ENCODE measurements around the gene PIH1D1.
"Not testable (repeated sequence)": the region's sequence is repeated elsewhere in the genome, so short reads cannot be mapped to it uniquely, and the experiment has no call there.

The PIH1D1 gene

GRCh38 chr19:49456326-49456725 lies 4.7 kb upstream of the PIH1D1 start:
- in situ Hi-C loops (cut with MboI; ENCODE audit: low sequenced_read_pairs), result no loop called here

GRCh38 chr19:49455773-49456172 lies 4.2 kb upstream of the PIH1D1 start:
- in situ Hi-C loops (cut with MboI; ENCODE audit: low sequenced_read_pairs), result no loop called here

DNA sequence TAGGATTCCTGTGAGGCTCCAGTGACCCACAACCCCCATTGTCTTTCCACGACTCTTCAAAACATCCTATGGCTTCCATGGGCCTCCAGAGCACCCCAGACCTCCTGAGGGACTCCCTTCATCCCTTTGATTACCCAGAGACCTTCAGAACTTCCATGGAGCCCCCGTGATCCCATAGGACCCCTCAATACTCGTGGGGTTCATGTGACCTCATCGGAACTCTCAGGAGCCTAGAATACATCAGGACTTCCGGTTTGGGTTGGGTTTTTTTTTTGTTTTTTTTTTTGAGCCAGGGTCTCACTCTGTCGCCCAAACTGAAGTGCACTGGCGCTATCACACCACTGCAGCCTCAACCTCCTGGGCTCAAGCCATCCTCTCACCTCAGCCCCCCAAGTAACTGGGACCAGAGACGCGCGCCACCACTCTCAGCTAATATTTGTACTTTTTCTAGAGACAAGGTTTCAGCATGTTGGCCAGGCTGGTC lies 2.2 kb upstream of the PIH1D1 start:
- in situ Hi-C loops (cut with MboI; ENCODE audit: low sequenced_read_pairs), result no loop called here

GRCh38 chr19:49453013-49453756 lies 1.6 kb upstream of the PIH1D1 start, which contains the start of gene ALDH16A1:
Gene ALDH16A1 (plus strand): TSS chr19:49453225. CDS start chr19:49453332, 107 bp downstream.
- in situ Hi-C loops (cut with MboI; ENCODE audit: low sequenced_read_pairs), result no loop called here

DNA sequence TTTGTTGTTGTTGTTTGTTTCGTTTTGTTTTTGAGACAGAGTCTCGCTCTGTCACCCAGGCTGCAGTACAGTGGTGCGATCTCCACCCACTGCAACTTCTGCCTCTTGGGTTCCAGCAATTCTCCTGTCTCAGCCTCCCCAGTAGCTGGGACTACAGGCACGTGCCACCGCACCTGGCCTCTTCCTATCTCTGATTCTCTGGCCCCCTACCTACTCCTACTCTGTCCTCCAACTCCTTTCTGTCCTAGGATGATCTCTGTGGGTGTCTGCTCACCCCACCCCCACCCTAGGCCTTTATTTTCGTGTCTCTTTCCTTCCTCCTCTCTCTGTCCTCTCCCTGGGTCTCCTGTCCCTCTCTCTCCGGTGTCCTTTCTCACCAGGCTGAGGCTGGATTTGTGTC lies 1.2 kb downstream of the PIH1D1 start:
- in situ Hi-C loops (cut with MboI; ENCODE audit: low sequenced_read_pairs), result no loop called here

GRCh38 chr19:49448432-49448786 lies 3.2 kb downstream of the PIH1D1 start:
- in situ Hi-C loops (cut with MboI; ENCODE audit: low sequenced_read_pairs), result no loop called here

DNA sequence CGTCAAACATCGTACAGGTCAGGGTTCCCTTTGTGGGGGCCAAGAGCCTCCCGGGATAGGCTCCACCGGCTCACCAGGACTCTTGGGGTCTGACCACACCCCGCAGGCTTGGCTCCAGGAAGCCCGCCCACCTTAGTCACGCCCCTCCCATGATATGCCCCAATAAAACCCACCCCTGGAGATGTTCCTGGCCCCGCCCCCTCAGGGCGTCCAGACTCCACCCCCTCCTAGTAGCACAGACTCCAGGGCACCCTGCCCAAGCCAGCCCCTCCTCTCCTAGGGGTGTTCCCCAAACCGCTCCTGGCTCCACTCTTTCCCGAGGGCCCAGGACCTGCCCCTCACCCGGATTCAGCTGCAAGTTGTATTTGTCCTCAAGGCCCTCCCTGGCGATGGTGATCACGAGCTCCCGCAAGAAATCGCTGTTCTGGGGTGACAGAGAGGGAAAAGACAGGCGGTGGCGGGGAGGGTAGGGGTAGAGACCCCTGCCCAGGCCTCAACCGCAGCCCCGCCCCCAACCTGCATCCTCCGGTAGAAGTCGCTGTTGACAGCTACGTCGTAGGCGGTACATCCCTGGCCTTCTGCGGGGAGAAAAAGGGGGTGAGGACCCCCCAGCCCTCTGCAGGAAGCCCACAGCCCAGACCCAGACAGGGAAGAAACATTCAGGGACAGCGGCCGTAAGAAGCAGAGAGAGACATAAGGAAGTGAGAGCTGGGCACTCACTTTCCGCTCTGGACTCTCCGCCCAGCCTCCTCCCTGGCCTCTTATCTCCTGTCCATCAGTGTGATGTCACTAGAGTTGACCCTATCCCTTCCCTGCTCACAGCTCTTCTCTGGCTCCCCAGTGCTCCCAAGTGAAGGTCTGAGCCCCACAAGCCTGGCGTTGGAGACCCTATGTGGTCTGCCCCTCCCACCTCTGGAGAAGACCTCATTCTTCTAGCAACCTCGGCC lies 3.9 kb downstream of the PIH1D1 start:
- in situ Hi-C loops (cut with MboI; ENCODE audit: low sequenced_read_pairs), result no loop called here

DNA sequence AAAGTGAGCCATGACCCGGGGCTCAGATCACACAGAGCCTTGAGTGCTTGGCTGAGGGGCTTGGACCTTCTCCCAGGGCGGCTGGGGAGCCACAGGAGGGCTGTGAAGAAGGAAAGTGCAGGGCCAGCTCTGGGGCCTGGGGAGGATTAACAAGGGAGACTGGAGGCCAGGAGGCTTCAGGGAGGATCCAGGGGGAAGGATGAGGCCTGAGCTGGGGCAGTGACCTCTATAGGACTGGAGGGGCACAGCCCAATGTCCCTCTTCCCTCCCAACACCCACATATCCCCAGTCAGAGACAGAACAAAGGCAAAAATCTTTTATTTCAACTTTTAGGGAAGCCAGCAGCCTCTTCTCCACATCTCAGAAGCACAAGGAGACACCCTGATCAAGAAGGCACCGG lies 5.6 kb downstream of the PIH1D1 start:
- in situ Hi-C loops (cut with MboI; ENCODE audit: low sequenced_read_pairs), result no loop called here

- in situ Hi-C loops (cut with MboI; ENCODE audit: low sequenced_read_pairs), result not testable (repeated sequence)
These were observed 7.4 kb downstream of the PIH1D1 start for GRCh38 chr19:49444100-49444700.

DNA sequence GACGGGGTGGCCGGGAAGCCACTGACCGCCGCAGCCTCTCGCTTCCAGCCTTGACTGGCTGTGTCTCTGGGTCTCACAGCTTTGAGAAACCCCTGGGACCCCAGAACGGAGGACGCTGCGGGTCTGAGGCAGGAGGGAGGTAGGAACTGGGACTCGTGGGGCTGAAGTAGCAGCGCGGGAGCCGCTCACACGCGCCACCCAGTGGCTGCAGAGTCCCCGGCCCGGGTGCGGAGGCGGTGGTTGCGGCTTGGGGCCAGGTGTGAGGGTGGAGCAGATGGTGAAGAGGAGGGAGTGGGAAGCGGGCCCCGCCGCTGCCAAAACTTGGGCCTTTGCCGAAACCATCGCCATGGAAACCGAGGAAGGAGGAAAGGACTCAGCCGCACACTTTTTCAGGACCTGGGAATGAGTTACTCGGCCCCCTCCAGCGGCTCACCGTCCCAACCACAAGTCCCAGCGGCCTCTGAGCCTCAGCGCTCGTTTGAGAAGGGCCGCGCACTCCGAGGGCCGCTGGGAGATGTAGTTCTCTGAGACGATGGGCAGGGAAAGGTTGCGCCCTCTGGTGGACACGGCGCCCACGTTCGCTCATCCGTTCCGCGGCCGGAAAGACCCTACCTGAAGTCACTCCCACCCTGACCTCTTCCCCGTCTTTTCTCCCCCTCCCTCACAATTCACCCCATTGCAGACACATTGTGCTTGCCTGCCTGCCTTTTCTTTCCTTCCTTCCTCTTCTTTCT lies 8.1 kb downstream of the PIH1D1 start:
- in situ Hi-C loops (cut with MboI; ENCODE audit: low sequenced_read_pairs), result no loop called here

GRCh38 chr19:49442771-49443365 lies 8.7 kb downstream of the PIH1D1 start:
- in situ Hi-C loops (cut with MboI; ENCODE audit: low sequenced_read_pairs), result no loop called here

DNA sequence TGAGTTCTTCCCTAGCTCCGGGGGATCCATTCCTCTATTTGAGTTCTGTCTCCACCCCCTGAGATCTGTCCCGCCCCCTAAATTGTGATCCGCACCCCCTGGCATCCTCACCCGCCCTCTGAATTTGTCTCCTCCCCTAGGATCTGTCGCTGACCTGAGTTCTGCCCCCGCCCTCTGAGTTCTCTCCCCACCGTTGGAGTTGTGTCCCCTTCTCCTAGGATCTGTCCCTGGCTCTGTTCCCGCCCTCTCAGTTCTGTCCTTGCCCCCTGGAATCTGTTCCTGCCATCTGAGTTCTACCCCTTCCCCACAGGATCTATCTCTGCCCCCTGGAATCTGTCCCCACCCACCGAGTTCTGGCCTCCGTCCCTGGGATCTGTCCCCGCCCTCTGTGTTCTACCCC lies 9.3 kb downstream of the PIH1D1 start:
- in situ Hi-C loops (cut with MboI; ENCODE audit: low sequenced_read_pairs), result no loop called here

DNA sequence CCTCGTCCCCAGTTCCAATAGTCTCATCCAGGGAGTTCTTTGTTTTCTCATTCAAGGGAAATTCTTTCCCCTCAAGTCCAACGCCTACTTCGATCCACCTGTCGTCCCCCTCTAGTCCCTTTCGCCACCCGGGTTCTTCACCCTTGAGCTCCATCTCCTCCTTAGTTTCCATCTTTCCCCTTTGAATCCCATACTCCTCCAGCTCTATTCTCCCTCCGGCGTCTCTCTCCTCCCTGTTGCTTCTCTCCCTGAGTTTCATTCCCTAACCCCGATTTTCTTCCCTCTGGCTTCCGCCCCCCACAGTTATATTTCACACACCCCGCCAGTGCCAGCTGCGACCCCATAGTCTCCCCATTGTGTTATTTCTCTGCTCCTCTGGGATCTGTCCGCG lies 9.7 kb downstream of the PIH1D1 start:
- in situ Hi-C loops (cut with MboI; ENCODE audit: low sequenced_read_pairs), result no loop called here

DNA sequence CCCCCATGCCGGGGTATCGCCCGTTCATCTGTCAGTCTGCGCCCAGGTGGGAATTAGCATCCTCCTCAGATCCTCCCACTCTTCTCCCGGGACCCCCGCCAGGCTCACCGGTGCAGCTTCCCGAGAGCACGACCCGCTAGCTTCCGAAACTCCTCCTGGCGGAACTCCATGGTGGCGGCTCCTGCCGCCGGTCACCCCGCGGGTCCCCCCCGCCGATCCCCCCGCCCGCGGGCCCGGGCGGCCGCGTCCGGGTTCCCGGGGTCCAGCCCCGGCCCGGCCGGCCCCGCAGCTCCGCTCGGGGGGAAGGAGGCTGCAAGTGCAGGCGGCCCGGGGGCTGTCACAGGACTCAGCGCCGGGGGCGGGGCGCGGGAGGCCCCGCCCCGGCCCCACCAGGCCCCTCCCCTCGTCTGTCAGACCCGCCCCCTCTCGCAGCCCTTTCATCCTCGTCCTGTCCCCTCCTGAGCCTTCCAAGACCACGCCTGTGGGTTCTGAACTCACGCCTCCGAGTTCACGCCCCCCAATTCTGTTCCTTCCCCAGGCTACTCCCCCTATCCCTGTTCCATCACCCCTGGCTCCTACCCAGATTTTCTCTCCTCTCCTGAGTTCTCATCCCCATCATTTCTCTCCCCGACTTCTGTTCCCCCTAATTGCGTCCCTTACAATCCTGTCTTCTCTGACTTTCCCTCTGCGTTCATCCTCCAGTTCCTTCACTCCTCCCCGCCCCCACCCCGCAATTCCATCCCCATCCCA lies 10.2 kb downstream of the PIH1D1 start, which contains the start of gene SLC17A7:
TSS of gene SLC17A7 (minus strand) at position 318 of the 750 bp plus-strand sequence. CDS start at position 170, 148 bp downstream.
- in situ Hi-C loops (cut with MboI; ENCODE audit: low sequenced_read_pairs), result no loop called here

DNA sequence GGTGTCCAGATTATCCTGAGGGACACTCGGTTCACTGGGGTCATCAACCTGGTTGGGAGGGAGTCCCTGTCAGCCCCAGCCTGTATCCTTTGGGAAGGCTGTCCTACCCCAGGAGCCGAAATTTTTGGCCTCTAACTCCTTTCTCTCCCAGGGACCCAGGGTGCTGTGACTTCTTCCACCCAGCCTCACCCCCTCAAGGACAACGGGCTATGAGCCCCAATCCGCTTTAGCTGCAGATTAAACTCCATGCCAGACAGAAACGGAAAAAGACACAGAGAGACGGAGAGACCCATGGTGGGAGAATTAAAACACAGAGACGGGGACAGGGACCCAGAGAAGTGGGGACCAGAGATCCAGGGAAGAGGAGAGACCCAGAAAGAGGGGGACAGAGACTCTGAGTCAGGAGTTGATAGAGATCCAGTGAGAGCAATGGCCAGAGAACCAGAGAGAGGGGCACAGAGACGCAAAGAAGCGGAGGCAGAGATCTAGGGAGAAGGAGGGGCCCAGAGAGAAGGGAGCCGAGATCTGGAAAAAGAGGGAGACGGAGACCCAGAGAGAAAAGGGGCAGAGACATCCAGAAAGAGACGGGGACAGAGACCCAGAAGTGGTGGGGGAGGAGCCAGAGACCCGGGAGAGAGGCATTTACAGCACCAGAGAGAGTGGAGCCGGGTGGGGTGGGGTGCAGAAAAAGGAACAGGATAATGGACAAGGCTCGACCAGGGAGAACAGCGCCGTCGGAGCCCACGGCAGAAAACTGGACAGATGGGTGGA lies 11.0 kb downstream of the PIH1D1 start:
- in situ Hi-C loops (cut with MboI; ENCODE audit: low sequenced_read_pairs), result no loop called here

- in situ Hi-C loops (cut with MboI; ENCODE audit: low sequenced_read_pairs), result no loop called here
These were observed 11.8 kb downstream of the PIH1D1 start for GRCh38 chr19:49439836-49440235.

- in situ Hi-C loops (cut with MboI; ENCODE audit: low sequenced_read_pairs), result no loop called here
These were observed 13.4 kb downstream of the PIH1D1 start for GRCh38 chr19:49438261-49438660.

DNA sequence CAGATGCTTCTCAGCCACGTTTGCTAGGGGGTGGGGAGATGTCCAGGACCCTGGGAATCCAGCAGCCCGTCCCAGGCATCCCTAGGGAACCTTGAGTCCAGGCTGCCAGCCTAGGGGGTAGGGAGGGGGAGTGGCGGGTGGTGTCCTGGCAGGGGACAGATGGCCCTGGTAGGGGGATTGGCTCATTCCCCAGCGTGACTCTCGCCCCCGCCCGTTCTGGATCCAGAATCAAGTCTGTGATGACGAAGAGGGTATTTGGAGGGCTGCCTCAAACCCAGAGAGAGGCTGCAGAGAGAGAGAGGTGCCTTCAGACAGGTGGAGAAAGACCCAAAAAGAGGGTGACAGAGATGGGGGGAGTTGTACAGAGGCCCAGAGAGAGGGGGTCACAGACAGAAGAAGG lies 14.4 kb downstream of the PIH1D1 start:
- in situ Hi-C loops (cut with MboI; ENCODE audit: low sequenced_read_pairs), result no loop called here
